DOHH2 (cell line): ENCODE data around the gene FABP1.

ENCODE experiments used
- CTCF ChIP-seq: fragments of 200-600 bp; sonication (generic); IDR thresholded peaks from one replicate; pipeline ENCODE4 v1.5.1; 2014; ENCODE audit warnings: antibody characterized with exemption, mild to moderate bottlenecking, low read depth, low read length; ENCODE audit not compliant: poor library complexity, severe bottlenecking
- EZH2phosphoT487 ChIP-seq: fragments of 200-600 bp; sonication (generic); IDR thresholded peaks from 2 replicates; pipeline ENCODE4 v1.6.1; 2017; ENCODE audit warnings: borderline replicate concordance, mild to moderate bottlenecking, antibody characterized with exemption, low read length, moderate library complexity, mixed read lengths

DNA sequence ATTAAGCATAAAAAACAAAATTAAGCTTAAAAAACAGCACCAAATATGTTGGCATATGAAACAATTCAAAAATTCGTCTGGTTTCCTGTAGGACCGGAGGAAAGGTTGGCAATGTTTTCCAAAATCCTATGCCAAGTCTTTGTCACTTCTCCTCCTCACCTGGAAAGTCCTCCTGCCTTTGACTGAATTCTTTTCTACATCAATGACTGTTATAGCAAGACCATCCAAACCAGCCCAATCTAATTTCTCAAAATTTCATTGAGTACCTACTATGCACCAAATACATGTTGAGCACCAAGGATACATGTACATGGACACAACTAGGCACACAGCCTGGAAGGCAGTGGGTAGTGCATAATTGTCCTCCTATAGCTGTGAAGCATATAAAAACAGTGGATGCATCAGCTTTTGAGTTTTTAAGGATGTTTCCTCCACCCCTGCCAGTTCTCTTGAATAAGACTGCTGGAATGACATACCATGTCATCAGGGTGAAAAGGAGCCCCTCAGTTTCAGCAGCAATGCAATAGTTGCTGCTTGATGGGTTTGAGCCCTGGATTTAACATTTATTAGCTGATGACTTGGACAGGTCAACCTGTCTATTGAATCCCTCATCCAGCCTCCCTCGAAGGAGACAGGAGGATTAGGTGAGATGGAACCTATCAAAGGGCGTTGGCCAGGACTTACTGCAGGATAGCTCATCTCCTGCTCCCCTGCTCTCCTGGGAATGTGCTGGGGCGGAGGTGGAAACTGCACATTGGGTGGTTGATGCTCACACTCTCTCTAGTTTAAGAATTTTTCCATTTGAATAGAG, 4.5 kb downstream of the FABP1 start:
- TF ChIP-seq CTCF, result no peak
- no peak for TF ChIP-seq EZH2phosphoT487
